KMS-11 (cell line): Measurements from ENCODE around the gene MMP17.

Source experiments
- H2AFZ ChIP-seq: fragments of 200-600 bp; sonication (generic); 2 replicates; pipeline ENCODE4 v1.6.1; 2016; ENCODE audit warnings: antibody characterized with exemption, mixed run types, low read depth
- H3K27ac ChIP-seq: fragments of 200-600 bp; sonication (generic); 2 replicates; pipeline ENCODE4 v1.6.1; 2016; ENCODE audit warnings: mild to moderate bottlenecking, mixed run types
- H3K27me3 ChIP-seq: fragments of 200-600 bp; sonication (generic); 2 replicates; pipeline ENCODE4 v1.6.1; 2017; ENCODE audit warnings: mild to moderate bottlenecking, low read depth, mixed run types, moderate library complexity; ENCODE audit not compliant: insufficient read depth
- H3K36me3 ChIP-seq: fragments of 200-600 bp; sonication (generic); 2 replicates; pipeline ENCODE4 v1.6.1; 2017; ENCODE audit warnings: mild to moderate bottlenecking, mixed run types; ENCODE audit not compliant: insufficient read depth
- H3K4me1 ChIP-seq: fragments of 200-600 bp; sonication (generic); 2 replicates; pipeline ENCODE4 v1.6.1; 2016; ENCODE audit warnings: mild to moderate bottlenecking, low read depth, mixed run types; ENCODE audit not compliant: poor library complexity, severe bottlenecking
- H3K4me2 ChIP-seq: fragments of 200-600 bp; sonication (generic); 2 replicates; pipeline ENCODE4 v1.7.0; 2016; ENCODE audit warnings: mild to moderate bottlenecking, mixed run types
- H3K4me3 ChIP-seq: fragments of 200-600 bp; sonication (generic); IDR thresholded peaks from 2 replicates; pipeline ENCODE4 v1.6.1; 2017; ENCODE audit warnings: low read depth, low read length, mixed read lengths; ENCODE audit not compliant: insufficient read depth
- H3K79me2 ChIP-seq: fragments of 200-600 bp; sonication (generic); 2 replicates; pipeline ENCODE4 v1.6.1; 2016; ENCODE audit warnings: low read depth, mixed run types; ENCODE audit not compliant: insufficient read depth
- H3K9ac ChIP-seq: fragments of 200-600 bp; sonication (generic); 2 replicates; pipeline ENCODE4 v1.6.1; 2016; ENCODE audit warnings: mild to moderate bottlenecking, mixed run types
- H4K20me1 ChIP-seq: fragments of 200-600 bp; sonication (generic); 2 replicates; pipeline ENCODE4 v1.6.1; 2016; ENCODE audit warnings: mild to moderate bottlenecking, mixed run types; ENCODE audit not compliant: insufficient read depth
- TF ChIP-seq, protein P1 (sequence below): fragments of 200-600 bp; sonication (generic); conservative IDR thresholded peaks from 2 replicates; pipeline ENCODE4 v1.6.1; 2017; ENCODE audit warnings: low read depth, mild to moderate bottlenecking, antibody characterized with exemption, low read length, moderate library complexity, mixed read lengths

Gene MMP17

DNA sequence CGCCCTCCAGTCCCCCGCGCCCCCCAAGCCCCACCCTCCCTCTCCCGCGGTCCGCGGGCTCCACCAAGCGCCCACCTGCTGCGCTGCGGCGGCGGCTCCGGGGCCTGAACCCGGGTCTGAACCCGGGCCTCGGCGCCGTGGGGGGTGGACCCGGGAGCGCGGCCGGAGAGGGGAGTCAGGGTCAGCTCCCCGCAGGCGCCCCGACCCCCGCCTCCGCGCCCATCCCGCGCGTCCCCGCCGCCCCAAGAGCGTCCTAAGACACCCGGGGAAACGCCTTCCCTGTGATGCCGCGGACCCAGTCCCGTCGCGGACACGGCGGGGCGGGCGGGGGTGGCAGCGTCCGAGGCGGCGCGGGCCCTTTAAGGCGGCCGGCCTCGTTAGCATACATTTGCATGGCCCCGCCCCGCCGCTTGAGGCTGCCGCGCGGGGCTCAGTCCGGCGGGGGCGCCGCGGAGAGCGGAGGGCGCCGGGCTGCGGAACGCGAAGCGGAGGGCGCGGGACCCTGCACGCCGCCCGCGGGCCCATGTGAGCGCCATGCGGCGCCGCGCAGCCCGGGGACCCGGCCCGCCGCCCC is at the start of gene MMP17:
TSS of gene MMP17 (plus strand) at position 433 of the 574 bp plus-strand sequence. CDS start at position 535, 102 bp downstream.
- H4K20me1 ChIP-seq: no peaks in the 10 kb centered on the region
- no peak within 1 kb of the TSS for H3K27ac ChIP-seq
- TF ChIP-seq, protein P1, sequence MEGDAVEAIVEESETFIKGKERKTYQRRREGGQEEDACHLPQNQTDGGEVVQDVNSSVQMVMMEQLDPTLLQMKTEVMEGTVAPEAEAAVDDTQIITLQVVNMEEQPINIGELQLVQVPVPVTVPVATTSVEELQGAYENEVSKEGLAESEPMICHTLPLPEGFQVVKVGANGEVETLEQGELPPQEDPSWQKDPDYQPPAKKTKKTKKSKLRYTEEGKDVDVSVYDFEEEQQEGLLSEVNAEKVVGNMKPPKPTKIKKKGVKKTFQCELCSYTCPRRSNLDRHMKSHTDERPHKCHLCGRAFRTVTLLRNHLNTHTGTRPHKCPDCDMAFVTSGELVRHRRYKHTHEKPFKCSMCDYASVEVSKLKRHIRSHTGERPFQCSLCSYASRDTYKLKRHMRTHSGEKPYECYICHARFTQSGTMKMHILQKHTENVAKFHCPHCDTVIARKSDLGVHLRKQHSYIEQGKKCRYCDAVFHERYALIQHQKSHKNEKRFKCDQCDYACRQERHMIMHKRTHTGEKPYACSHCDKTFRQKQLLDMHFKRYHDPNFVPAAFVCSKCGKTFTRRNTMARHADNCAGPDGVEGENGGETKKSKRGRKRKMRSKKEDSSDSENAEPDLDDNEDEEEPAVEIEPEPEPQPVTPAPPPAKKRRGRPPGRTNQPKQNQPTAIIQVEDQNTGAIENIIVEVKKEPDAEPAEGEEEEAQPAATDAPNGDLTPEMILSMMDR: no peak
- H3K4me3 ChIP-seq: no peak within 1 kb of the TSS
- H3K4me2 ChIP-seq: no peak within 1 kb of the TSS
- H3K27me3 ChIP-seq: peaks cover 13% of the 10 kb centered on the region
- no peak within 1 kb of the TSS for H2AFZ ChIP-seq
- H3K36me3 ChIP-seq: no peaks in the 10 kb centered on the region
- no peaks in the 10 kb centered on the region for H3K79me2 ChIP-seq
- H3K4me1 ChIP-seq: no peaks in the 10 kb centered on the region
- H3K9ac ChIP-seq: no peak within 1 kb of the TSS

GRCh38 chr12:131779027-131779426 is 49.2 kb upstream of the MMP17 start:
- Histone ChIP-seq H3K36me3 (no peaks in the 10 kb centered on the region; the same call in 1 of the 2 replicates), H2AFZ (no peak overlapping the region), H3K4me3 (no peak overlapping the region), H3K4me1 (no peaks in the 10 kb centered on the region), H3K27me3 (no peaks in the 10 kb centered on the region), H3K9ac (no peak overlapping the region), H3K79me2 (no peaks in the 10 kb centered on the region), H3K4me2 (no peak overlapping the region), H4K20me1 (no peaks in the 10 kb centered on the region), H3K27ac (no peak overlapping the region)
- TF ChIP-seq, protein P1: no peak

- Histone ChIP-seq H3K9ac (no peak overlapping the region), H4K20me1 (no peaks in the 10 kb centered on the region), H3K36me3 (no peaks in the 10 kb centered on the region; the same call in 1 of the 2 replicates), H3K4me3 (no peak overlapping the region), H3K27me3 (no peaks in the 10 kb centered on the region), H3K27ac (no peak overlapping the region), H3K4me2 (no peak overlapping the region), H2AFZ (no peak overlapping the region), H3K79me2 (no peaks in the 10 kb centered on the region), H3K4me1 (no peaks in the 10 kb centered on the region)
- TF ChIP-seq, protein P1: no peak
Observed at GRCh38 chr12:131782061-131782460, 46.1 kb upstream of the MMP17 start.

DNA sequence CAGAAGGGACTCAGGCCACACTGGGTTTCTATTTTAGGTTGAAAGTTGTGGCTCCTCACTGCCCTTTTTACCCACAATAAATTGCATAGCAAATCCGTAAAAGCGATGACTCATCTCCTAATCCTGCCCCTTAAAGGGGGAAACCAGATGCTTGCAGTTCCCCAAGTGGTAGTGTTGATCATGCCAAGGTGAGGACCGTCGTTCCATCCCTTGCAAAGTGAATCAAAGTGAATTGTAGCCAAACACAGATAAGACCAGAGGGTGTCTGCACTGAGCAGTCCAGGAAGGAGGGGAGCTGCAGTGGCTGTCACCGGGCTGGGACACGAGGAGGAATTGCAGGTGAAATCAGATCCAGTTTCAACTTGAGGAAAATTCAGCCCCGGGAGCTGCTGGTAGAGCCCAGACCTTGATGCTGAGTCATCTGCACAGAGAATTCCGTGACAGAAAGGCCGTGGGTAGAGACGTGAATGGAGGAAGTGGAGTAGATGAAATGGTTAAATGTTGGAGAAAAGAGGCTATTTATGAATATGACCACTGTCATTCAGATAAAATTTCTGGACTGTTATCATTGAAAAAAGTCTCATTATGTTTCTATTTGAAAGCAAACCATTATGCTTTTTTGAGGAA is 44.2 kb upstream of the MMP17 start:
- no peaks in the 10 kb centered on the region for H3K4me1 ChIP-seq
- H3K36me3 ChIP-seq: no peaks in the 10 kb centered on the region
- H3K27ac ChIP-seq: no peak overlapping the region
- H3K9ac ChIP-seq: no peak overlapping the region
- no peak overlapping the region for H2AFZ ChIP-seq
- TF ChIP-seq, protein P1: no peak
- H3K27me3 ChIP-seq: no peaks in the 10 kb centered on the region
- no peak overlapping the region for H3K4me2 ChIP-seq
- H3K79me2 ChIP-seq: no peaks in the 10 kb centered on the region
- no peaks in the 10 kb centered on the region for H4K20me1 ChIP-seq
- H3K4me3 ChIP-seq: no peak overlapping the region
